ENCODE results near the gene EFCAB6. TPM values are rescaled to one million over a fixed set of nuclear protein-coding genes. Genes with fewer than 3 reads are reported as not detected.

EFCAB6 gene
- total RNA-seq, 1 donor from 2014 or later = 7.0 TPM

DNA sequence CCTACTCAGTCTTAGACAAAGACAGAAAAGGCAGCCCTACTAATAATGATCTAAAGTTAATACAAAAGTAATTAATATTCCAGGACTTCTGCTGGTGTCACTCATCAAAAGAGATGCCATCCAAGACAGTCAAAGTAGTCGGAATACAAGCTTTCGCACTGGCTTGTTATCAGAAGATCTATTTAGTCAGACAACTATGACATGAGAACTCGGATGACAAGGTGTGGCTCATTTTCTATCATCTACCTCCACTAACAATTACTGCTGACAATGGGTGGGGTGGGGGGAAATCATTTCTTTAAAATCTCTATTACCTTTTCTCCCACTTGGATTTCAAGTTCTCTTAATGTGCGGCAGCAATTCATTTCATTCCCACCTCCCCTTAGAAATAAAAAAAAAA, 56.7 kb downstream of the EFCAB6 start:
- H3K36me3 Mint-ChIP-seq (ENCODE audit: insufficient read depth) = no peaks in the 10 kb centered on the region
- no peaks in the 10 kb centered on the region for H3K27me3 Mint-ChIP-seq
- H3K4me3 Mint-ChIP-seq (ENCODE audit: low read depth) = no peak overlapping the region
- no peak for DNase-seq (ENCODE audit: low spot score, unreplicated experiment)
- H3K9me3 Mint-ChIP-seq (ENCODE audit: low read depth) = no peaks in the 10 kb centered on the region
- TF ChIP-seq, protein P1, sequence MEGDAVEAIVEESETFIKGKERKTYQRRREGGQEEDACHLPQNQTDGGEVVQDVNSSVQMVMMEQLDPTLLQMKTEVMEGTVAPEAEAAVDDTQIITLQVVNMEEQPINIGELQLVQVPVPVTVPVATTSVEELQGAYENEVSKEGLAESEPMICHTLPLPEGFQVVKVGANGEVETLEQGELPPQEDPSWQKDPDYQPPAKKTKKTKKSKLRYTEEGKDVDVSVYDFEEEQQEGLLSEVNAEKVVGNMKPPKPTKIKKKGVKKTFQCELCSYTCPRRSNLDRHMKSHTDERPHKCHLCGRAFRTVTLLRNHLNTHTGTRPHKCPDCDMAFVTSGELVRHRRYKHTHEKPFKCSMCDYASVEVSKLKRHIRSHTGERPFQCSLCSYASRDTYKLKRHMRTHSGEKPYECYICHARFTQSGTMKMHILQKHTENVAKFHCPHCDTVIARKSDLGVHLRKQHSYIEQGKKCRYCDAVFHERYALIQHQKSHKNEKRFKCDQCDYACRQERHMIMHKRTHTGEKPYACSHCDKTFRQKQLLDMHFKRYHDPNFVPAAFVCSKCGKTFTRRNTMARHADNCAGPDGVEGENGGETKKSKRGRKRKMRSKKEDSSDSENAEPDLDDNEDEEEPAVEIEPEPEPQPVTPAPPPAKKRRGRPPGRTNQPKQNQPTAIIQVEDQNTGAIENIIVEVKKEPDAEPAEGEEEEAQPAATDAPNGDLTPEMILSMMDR (IDR thresholded peaks at IDR 0.05; ENCODE audit: unreplicated experiment) = no peak
- peaks cover 6% of the 10 kb centered on the region for H3K4me1 Mint-ChIP-seq (ENCODE audit: low read depth)
- H3K27ac Mint-ChIP-seq = no peak overlapping the region

DNA sequence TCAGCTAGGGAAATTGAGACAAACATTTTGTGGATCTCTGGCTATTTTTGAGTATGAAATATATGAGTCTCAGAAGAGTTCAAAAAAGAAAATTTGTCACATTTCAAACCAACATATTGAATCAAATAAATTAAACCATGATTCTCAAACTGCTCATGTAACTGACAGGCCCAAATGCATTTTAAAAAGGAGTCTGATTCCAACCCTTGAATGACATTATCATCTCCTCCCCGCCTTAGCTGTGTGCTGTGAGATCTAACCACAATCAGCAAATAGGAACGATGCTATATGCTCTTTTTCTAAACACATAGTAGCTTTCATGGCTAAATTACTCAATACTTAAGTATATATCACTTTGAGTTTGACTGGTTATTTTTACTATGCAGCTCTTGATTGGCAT, 57.1 kb downstream of the EFCAB6 start:
- no peaks in the 10 kb centered on the region for H3K36me3 Mint-ChIP-seq (ENCODE audit: insufficient read depth)
- TF ChIP-seq, protein P1 (IDR thresholded peaks at IDR 0.05; ENCODE audit: unreplicated experiment) = no peak
- peaks cover 6% of the 10 kb centered on the region for H3K4me1 Mint-ChIP-seq (ENCODE audit: low read depth)
- H3K4me3 Mint-ChIP-seq (ENCODE audit: low read depth) = no peak overlapping the region
- no peaks in the 10 kb centered on the region for H3K9me3 Mint-ChIP-seq (ENCODE audit: low read depth)
- H3K27ac Mint-ChIP-seq = no peak overlapping the region
- DNase-seq (ENCODE audit: low spot score, unreplicated experiment) = no peak
- no peaks in the 10 kb centered on the region for H3K27me3 Mint-ChIP-seq

DNA sequence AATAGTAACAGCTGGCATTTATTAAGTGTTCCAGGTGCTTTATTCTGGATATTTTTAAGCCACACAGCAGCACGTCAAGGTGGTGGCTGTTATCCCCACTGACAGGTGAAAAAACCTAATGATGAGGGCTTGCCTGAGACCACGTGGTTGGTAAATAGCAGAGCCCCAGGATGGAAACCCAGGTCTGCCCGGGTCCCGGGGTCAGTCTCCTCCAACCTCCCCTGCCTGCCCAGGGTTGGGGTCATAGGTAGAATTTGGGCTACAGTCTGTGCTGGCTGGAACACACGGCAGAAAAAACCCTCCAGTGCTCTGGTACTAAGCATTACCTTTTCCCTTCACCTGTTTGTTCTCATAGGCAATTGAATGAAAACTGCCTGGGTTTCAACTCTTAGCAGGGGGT, 57.9 kb downstream of the EFCAB6 start:
- H3K4me3 Mint-ChIP-seq (ENCODE audit: low read depth) = no peak overlapping the region
- no peak for DNase-seq (ENCODE audit: low spot score, unreplicated experiment)
- H3K9me3 Mint-ChIP-seq (ENCODE audit: low read depth) = no peaks in the 10 kb centered on the region
- TF ChIP-seq, protein P1 (IDR thresholded peaks at IDR 0.05; ENCODE audit: unreplicated experiment) = no peak
- H3K36me3 Mint-ChIP-seq (ENCODE audit: insufficient read depth) = no peaks in the 10 kb centered on the region
- no peaks in the 10 kb centered on the region for H3K27me3 Mint-ChIP-seq
- peaks cover 6% of the 10 kb centered on the region for H3K4me1 Mint-ChIP-seq (ENCODE audit: low read depth)
- no peak overlapping the region for H3K27ac Mint-ChIP-seq

DNA sequence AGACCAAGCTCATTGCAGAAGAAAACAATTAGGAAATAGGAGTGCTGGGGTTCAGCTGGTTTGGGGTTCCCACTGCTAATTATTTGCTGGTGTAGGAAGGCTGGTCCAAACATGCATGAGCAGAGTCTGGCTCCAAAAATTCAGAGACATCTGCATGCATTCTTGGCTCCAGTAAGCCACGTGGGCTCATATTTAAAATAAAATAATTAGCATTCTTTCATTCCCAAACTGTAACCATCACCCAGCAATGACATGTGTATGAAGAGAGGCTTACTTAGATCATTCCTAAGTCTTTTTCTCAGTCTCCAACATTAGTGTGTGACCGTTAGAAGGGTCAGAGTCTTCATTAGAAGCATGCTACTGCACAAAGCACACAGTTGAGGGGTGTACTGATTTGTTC, 58.4 kb downstream of the EFCAB6 start:
- H3K4me3 Mint-ChIP-seq (ENCODE audit: low read depth) = no peak overlapping the region
- H3K36me3 Mint-ChIP-seq (ENCODE audit: insufficient read depth) = no peaks in the 10 kb centered on the region
- TF ChIP-seq, protein P1 (IDR thresholded peaks at IDR 0.05; ENCODE audit: unreplicated experiment) = no peak
- H3K27me3 Mint-ChIP-seq = no peaks in the 10 kb centered on the region
- peaks cover 6% of the 10 kb centered on the region for H3K4me1 Mint-ChIP-seq (ENCODE audit: low read depth)
- H3K9me3 Mint-ChIP-seq (ENCODE audit: low read depth) = no peaks in the 10 kb centered on the region
- DNase-seq (ENCODE audit: low spot score, unreplicated experiment) = no peak
- no peak overlapping the region for H3K27ac Mint-ChIP-seq

DNA sequence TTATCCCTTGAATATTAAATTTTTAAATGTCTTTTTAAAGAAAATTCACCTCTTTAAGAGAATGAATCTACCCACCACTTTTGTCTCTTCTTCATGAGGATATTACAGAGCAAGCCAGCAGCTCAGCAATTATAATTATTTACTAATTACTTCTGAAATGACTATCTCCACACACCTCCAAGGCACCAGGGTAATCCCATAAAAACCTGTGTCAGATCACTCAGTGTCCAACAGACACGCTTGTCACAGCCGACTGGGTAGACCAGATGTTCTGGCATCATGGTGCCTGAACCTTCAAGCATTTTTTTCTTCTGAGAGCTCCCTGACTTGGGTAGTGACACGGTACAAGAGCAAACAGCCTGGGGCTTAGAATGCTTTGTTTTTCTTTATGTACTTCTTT, 61.4 kb downstream of the EFCAB6 start:
- no peaks in the 10 kb centered on the region for H3K27me3 Mint-ChIP-seq
- DNase-seq (ENCODE audit: low spot score, unreplicated experiment) = no peak

More for the DNA sequence above, 61.4 kb downstream of the EFCAB6 start:
- no peaks in the 10 kb centered on the region for H3K36me3 Mint-ChIP-seq (ENCODE audit: insufficient read depth)
- no peaks in the 10 kb centered on the region for H3K9me3 Mint-ChIP-seq (ENCODE audit: low read depth)
- no peak overlapping the region for H3K4me3 Mint-ChIP-seq (ENCODE audit: low read depth)
- H3K27ac Mint-ChIP-seq = no peak overlapping the region
- TF ChIP-seq, protein P1 (IDR thresholded peaks at IDR 0.05; ENCODE audit: unreplicated experiment) = no peak
- peaks cover 6% of the 10 kb centered on the region for H3K4me1 Mint-ChIP-seq (ENCODE audit: low read depth)
